NCI-H2171 treated with DMSO at 0.1 percent for 48 hours (cell line): Measurements from ENCODE around the gene GTF2F1.
"Not testable (repeated sequence)": the region's sequence is repeated elsewhere in the genome, so short reads cannot be mapped to it uniquely, and the experiment has no call there.

Experiments used
- DNase-seq: peaks from one replicate; lab custom pipeline; 2025; lab: John Stamatoyannopoulos, UW

Gene GTF2F1

GRCh38 chr19:6384381-6384780, 8.6 kb downstream of the GTF2F1 start:
- DNase-seq = no peak

GRCh38 chr19:6383188-6383587, 9.8 kb downstream of the GTF2F1 start:
- no peak for DNase-seq

GRCh38 chr19:6381030-6381750, 11.8 kb downstream of the GTF2F1 start:
- DNase-seq = no peak

GRCh38 chr19:6379744-6380143, 13.2 kb downstream of the GTF2F1 start:
- DNase-seq = no peak

- no peak for DNase-seq
Measured at GRCh38 chr19:6378486-6378885, 14.5 kb downstream of the GTF2F1 start.

GRCh38 chr19:6378041-6378440, 14.9 kb downstream of the GTF2F1 start:
- DNase-seq = no peak

- peak; percentile 20 for DNase-seq
Measured at GRCh38 chr19:6376512-6377190, 16.3 kb downstream of the GTF2F1 start.

- no peak for DNase-seq
Measured at GRCh38 chr19:6375411-6376010, 17.5 kb downstream of the GTF2F1 start, which contains the start of gene PSPN. Gene PSPN, minus strand, starts transcription at chr19:6375933. Its CDS starts 84 bp downstream, at chr19:6375849.

GRCh38 chr19:6374711-6375410, 18.1 kb downstream of the GTF2F1 start:
- no peak for DNase-seq

GRCh38 chr19:6374161-6374709, 18.7 kb downstream of the GTF2F1 start:
- no peak for DNase-seq

GRCh38 chr19:6373813-6374108, 19.2 kb downstream of the GTF2F1 start:
- no peak for DNase-seq

- peak; percentile 95 for DNase-seq
Measured at GRCh38 chr19:6373096-6373812, 19.7 kb downstream of the GTF2F1 start.

GRCh38 chr19:6372594-6373095, 20.3 kb downstream of the GTF2F1 start, which contains the start of gene ALKBH7:
Gene ALKBH7, plus strand, starts transcription at chr19:6372794. Its CDS starts 27 bp downstream, at chr19:6372821.
- DNase-seq = peak; percentile 99

- DNase-seq = no peak
Measured at GRCh38 chr19:6364353-6364752, 28.6 kb downstream of the GTF2F1 start.

- no peak for DNase-seq
Measured at GRCh38 chr19:6362351-6362801, 30.6 kb downstream of the GTF2F1 start.

- DNase-seq = peak; percentile 9
Measured at GRCh38 chr19:6362027-6362350, 31.0 kb downstream of the GTF2F1 start.

GRCh38 chr19:6360857-6361216, 32.1 kb downstream of the GTF2F1 start:
- DNase-seq = not testable (repeated sequence)

GRCh38 chr19:6360445-6360844, 32.5 kb downstream of the GTF2F1 start:
- DNase-seq = not testable (repeated sequence)

- no peak for DNase-seq
Measured at GRCh38 chr19:6359568-6360341, 33.2 kb downstream of the GTF2F1 start.

- DNase-seq = no peak
Measured at GRCh38 chr19:6358003-6358402, 35.0 kb downstream of the GTF2F1 start.

GRCh38 chr19:6357174-6357573, 35.8 kb downstream of the GTF2F1 start:
- DNase-seq = no peak
